Mesenchymal stem cell (in vitro differentiated cells and primary cell): ENCODE results near the gene SLC1A3.

Source experiments
- DNase-seq: peaks from one replicate; pipeline ENCODE4 v3.0.0-alpha.2; 2013
- H2AFZ ChIP-seq: one replicate; pipeline ENCODE4 v1.6.1; 2013; ENCODE audit warnings: low read depth, mild to moderate bottlenecking, control low read depth, inconsistent platforms, low read length, moderate library complexity
- H2AK5ac ChIP-seq: 2 replicates; pipeline ENCODE4 v1.6.1; 2013; ENCODE audit warnings: low read length, moderate library complexity, mild to moderate bottlenecking, inconsistent platforms; ENCODE audit not compliant: severe bottlenecking
- H2BK120ac ChIP-seq: one replicate; pipeline ENCODE4 v1.6.1; 2013; ENCODE audit warnings: low read depth, mild to moderate bottlenecking, inconsistent platforms, low read length, moderate library complexity
- H2BK12ac ChIP-seq, 2 experiments: one replicate each; pipeline ENCODE4 v1.6.1; 2013; ENCODE audit warnings: inconsistent platforms in 2 of 2, low read length in 2 of 2, mild to moderate bottlenecking in 2 of 2, moderate library complexity in 2 of 2, control low read depth in 1 of 2
- H2BK15ac ChIP-seq: one replicate; pipeline ENCODE4 v1.6.1; 2013; ENCODE audit warnings: mild to moderate bottlenecking, low read depth, inconsistent platforms; ENCODE audit not compliant: poor library complexity, severe bottlenecking
- H2BK5ac ChIP-seq: 2 replicates; pipeline ENCODE4 v1.6.1; 2013; ENCODE audit warnings: low read depth, mild to moderate bottlenecking, low read length, control low read depth, inconsistent platforms; ENCODE audit not compliant: poor library complexity, severe bottlenecking
- H3K14ac ChIP-seq, 2 experiments: one replicate each; pipeline ENCODE4 v1.6.1; 2013; ENCODE audit warnings: inconsistent platforms in 2 of 2, low read length in 2 of 2, control low read depth in 1 of 2, mild to moderate bottlenecking in 1 of 2, moderate library complexity in 1 of 2
- H3K18ac ChIP-seq, 2 experiments: one replicate each; pipeline ENCODE4 v1.6.1; 2013; ENCODE audit warnings: inconsistent platforms in 2 of 2, low read length in 2 of 2, control low read depth in 1 of 2, low read depth in 1 of 2, mild to moderate bottlenecking in 1 of 2
- H3K23ac ChIP-seq, 2 experiments: one replicate each; pipeline ENCODE4 v1.6.1; 2013; ENCODE audit warnings: inconsistent platforms in 2 of 2, low read length in 2 of 2, mild to moderate bottlenecking in 2 of 2, moderate library complexity in 2 of 2, control low read depth in 1 of 2
- H3K27ac ChIP-seq: 2 replicates; pipeline ENCODE4 v1.5.1; 2013; ENCODE audit warnings: mild to moderate bottlenecking, moderate library complexity, low read length, control low read depth, inconsistent platforms; ENCODE audit not compliant: poor library complexity, severe bottlenecking
- H3K27me3 ChIP-seq, 2 experiments: 2 replicates each; pipeline versions ENCODE4 v1.6.1 to v1.7.0; 2013; ENCODE audit warnings: low read length in 2 of 2, mild to moderate bottlenecking in 2 of 2, moderate library complexity in 2 of 2, control low read depth in 1 of 2, inconsistent platforms in 1 of 2; ENCODE audit not compliant: control insufficient read depth in 1 of 2, insufficient read depth in 1 of 2
- H3K36me3 ChIP-seq, 2 experiments: 2 replicates each; pipeline versions ENCODE4 v1.6.1 to v1.7.0; 2013; ENCODE audit warnings: low read length in 2 of 2, control low read depth in 1 of 2, inconsistent platforms in 1 of 2, low read depth in 1 of 2, mild to moderate bottlenecking in 1 of 2; ENCODE audit not compliant: insufficient read depth in 2 of 2, control insufficient read depth in 1 of 2
- H3K4ac ChIP-seq, 2 experiments: one replicate each; pipeline ENCODE4 v1.6.1; 2013; ENCODE audit warnings: inconsistent platforms in 2 of 2, low read length in 2 of 2, mild to moderate bottlenecking in 2 of 2, moderate library complexity in 2 of 2, control low read depth in 1 of 2, low read depth in 1 of 2
- H3K4me1 ChIP-seq: 2 replicates; pipeline ENCODE4 v1.6.1; 2013; ENCODE audit warnings: low read depth, low read length, control low read depth; ENCODE audit not compliant: control insufficient read depth, insufficient read depth
- H3K4me2 ChIP-seq: 2 replicates; pipeline ENCODE4 v1.6.1; 2013; ENCODE audit warnings: low read length, mild to moderate bottlenecking, inconsistent platforms; ENCODE audit not compliant: poor library complexity, severe bottlenecking
- H3K4me3 ChIP-seq, 2 experiments: 2 replicates each; pipeline versions ENCODE4 v1.5.1 to v1.7.0; 2013; ENCODE audit warnings: low read length in 2 of 2, mild to moderate bottlenecking in 2 of 2, control low read depth in 1 of 2, low read depth in 1 of 2; ENCODE audit not compliant: insufficient read depth in 1 of 2
- H3K79me1 ChIP-seq: replicated peaks from 2 replicates; pipeline ENCODE4 v1.6.1; 2013; ENCODE audit warnings: mild to moderate bottlenecking, control low read depth, low read length, inconsistent platforms; ENCODE audit not compliant: poor library complexity, severe bottlenecking
- H3K9ac ChIP-seq: 2 replicates; pipeline ENCODE4 v1.7.0; 2013; ENCODE audit warnings: mild to moderate bottlenecking, low read length, moderate library complexity
- H3K9me3 ChIP-seq: 2 replicates; pipeline ENCODE4 v1.7.0; 2013; ENCODE audit warnings: mild to moderate bottlenecking, low read length; ENCODE audit not compliant: control insufficient read depth
- H4K8ac ChIP-seq: one replicate; pipeline ENCODE4 v1.6.1; 2013; ENCODE audit warnings: inconsistent platforms, mild to moderate bottlenecking, low read length, moderate library complexity
- H4K91ac ChIP-seq: one replicate; pipeline ENCODE4 v1.6.1; 2013; ENCODE audit warnings: mild to moderate bottlenecking, low read length, inconsistent platforms
- WGBS: methylation state at CpG from one replicate; pipeline ENCODE4 v1.1.7; 2013; ENCODE audit warnings: mixed read lengths; 5-methylcytosine and 5-hydroxymethylcytosine counted together

Gene SLC1A3

GRCh38 chr5:36646100-36646499, 39.7 kb downstream of the SLC1A3 start:
- Histone ChIP-seq H3K23ac (no peak overlapping the region), H4K8ac (no peak overlapping the region), H2BK5ac (no peak overlapping the region), H3K18ac (no peak overlapping the region), H3K27ac (no peak overlapping the region), H2BK12ac (no peak overlapping the region), H2AFZ (no peak overlapping the region), H3K4me3 (no peak overlapping the region), H2BK120ac (no peak overlapping the region), H3K79me1 (no peaks in the 10 kb centered on the region), H3K36me3 (peaks cover 0 to 44% of the 10 kb centered on the region in 2 experiments), H3K4me2 (no peak overlapping the region), H3K14ac (no peak overlapping the region), H3K9ac (no peak overlapping the region), H3K27me3 (no peaks in the 10 kb centered on the region), H3K4me1 (peaks cover 2% of the 10 kb centered on the region), H2BK15ac (no peak overlapping the region), H2AK5ac (no peak overlapping the region), H4K91ac (no peak overlapping the region), H3K9me3 (no peaks in the 10 kb centered on the region), H3K4ac (no peak overlapping the region)
- 76% methylated on average over 3 of the region's 3 CpGs for WGBS
- DNase-seq = no peak

DNA sequence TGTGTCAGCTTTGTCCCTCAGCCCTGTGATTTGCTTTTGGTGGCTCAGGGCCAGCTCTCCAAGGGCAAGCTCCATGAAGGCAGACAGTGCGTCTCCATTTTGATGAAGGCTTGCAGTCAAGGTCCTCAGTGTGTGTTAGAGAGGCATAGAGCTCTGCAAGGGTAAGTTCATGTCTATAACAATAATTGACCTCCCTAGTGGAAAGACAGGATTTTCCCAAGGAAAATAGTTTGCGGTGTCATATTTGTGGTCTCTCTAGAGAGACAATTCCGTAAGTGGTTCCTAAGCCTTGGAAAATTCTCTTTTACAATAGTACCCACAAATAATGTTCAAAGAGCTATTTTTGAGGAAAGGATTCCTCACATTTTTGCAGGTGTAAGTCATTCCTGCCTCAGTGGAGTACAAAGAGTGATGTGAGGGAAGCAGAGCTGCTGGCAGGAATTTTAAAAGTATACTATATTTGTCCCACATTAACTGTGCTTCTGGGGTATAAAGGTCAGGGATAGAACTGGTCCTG, 40.2 kb downstream of the SLC1A3 start:
- WGBS = 85% methylated on average over 1 of the region's 3 CpGs

DNA sequence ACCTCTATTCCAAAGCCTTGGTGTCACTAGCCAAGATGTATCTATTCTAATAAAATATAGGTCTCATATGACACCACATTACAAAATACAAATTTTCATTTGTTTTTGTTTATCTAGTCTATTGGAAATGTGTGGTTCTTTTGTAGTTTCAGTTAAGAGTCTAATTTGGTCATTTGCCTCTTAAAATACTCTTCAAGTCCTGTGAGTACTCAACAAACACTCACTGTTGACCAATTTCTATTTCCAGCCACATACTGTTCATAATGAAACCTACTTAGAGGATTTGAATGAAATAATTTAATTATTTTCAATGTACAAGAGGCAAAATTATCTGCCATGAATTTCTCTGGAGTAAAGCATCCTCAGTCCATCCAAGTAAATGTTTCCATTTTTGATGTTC, 40.6 kb downstream of the SLC1A3 start:
- no peak for DNase-seq
- Histone ChIP-seq H2BK120ac (no peak overlapping the region), H3K27ac (no peak overlapping the region), H3K4me1 (peaks cover 2% of the 10 kb centered on the region), H2BK5ac (no peak overlapping the region), H3K18ac (no peak overlapping the region), H4K91ac (no peak overlapping the region), H3K23ac (no peak overlapping the region), H3K4ac (no peak overlapping the region), H3K9me3 (no peaks in the 10 kb centered on the region), H3K4me2 (no peak overlapping the region), H3K4me3 (no peak overlapping the region), H2BK15ac (no peak overlapping the region), H3K79me1 (no peaks in the 10 kb centered on the region), H4K8ac (no peak overlapping the region), H3K14ac (no peak overlapping the region), H3K36me3 (peaks cover 0 to 41% of the 10 kb centered on the region in 2 experiments), H3K9ac (no peak overlapping the region), H2AFZ (no peak overlapping the region), H3K27me3 (no peaks in the 10 kb centered on the region), H2BK12ac (no peak overlapping the region), H2AK5ac (no peak overlapping the region)

More for the DNA sequence above, 40.2 kb downstream of the SLC1A3 start:
- Histone ChIP-seq H3K79me1 (no peaks in the 10 kb centered on the region), H2BK15ac (no peak overlapping the region), H3K27ac (no peak overlapping the region), H3K9me3 (no peaks in the 10 kb centered on the region), H3K4me1 (peaks cover 2% of the 10 kb centered on the region), H3K4me2 (no peak overlapping the region), H2AFZ (no peak overlapping the region), H3K27me3 (no peaks in the 10 kb centered on the region), H2AK5ac (no peak overlapping the region), H2BK12ac (no peak overlapping the region), H3K36me3 (peaks cover 0 to 42% of the 10 kb centered on the region in 2 experiments), H3K14ac (no peak overlapping the region), H4K8ac (no peak overlapping the region), H2BK5ac (no peak overlapping the region), H2BK120ac (no peak overlapping the region), H3K4ac (no peak overlapping the region), H3K4me3 (no peak overlapping the region), H3K18ac (no peak overlapping the region), H3K23ac (no peak overlapping the region), H4K91ac (no peak overlapping the region), H3K9ac (no peak overlapping the region)
- DNase-seq = no peak

DNA sequence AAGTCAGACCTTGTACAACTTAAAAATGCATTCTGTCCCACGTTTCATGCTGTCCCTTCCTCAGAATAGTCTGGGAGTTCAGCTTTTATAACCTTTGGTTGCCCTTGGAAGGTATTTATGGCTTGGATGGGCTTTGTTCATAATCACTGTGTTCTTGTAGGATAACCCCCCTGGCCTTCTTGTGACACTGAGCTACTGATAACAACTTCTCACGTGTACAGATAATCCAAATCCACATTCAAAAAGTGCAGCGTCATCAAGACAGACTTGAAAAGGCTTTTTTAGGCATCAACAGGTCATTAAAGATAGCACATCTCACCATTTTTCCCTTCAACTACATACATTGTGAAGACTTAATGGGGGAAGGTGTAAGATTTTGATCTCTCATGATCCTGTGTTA, 42.0 kb downstream of the SLC1A3 start:
- Histone ChIP-seq H3K9me3 (no peaks in the 10 kb centered on the region), H3K27me3 (no peaks in the 10 kb centered on the region), H3K9ac (no peak overlapping the region), H3K79me1 (no peaks in the 10 kb centered on the region), H3K4me2 (no peak overlapping the region), H3K14ac (no peak overlapping the region), H3K18ac (no peak overlapping the region), H2AK5ac (no peak overlapping the region), H2AFZ (no peak overlapping the region), H2BK5ac (no peak overlapping the region), H3K4me1 (peaks cover 2% of the 10 kb centered on the region), H3K27ac (no peak overlapping the region), H3K23ac (no peak overlapping the region), H3K4me3 (no peak overlapping the region), H2BK120ac (no peak overlapping the region), H4K8ac (no peak overlapping the region), H3K4ac (no peak overlapping the region), H2BK12ac (no peak overlapping the region), H4K91ac (no peak overlapping the region), H2BK15ac (no peak overlapping the region), H3K36me3 (peaks cover 0 to 34% of the 10 kb centered on the region in 2 experiments)
- DNase-seq = no peak
- 36% methylated on average over 2 of the region's 3 CpGs for WGBS
